ENCODE results near the gene ZMYM2.

Gene ZMYM2

GRCh38 chr13:20074966-20075365 is 116.4 kb downstream of the ZMYM2 start:
- intact Hi-C loops (cut with DNase I) = no loop called here
- no peak for DNase-seq

- intact Hi-C loops (cut with DNase I) = no loop called here
- DNase-seq = no peak
These were observed 118.6 kb downstream of the ZMYM2 start for GRCh38 chr13:20077086-20077485.

GRCh38 chr13:20080377-20081164 is 122.0 kb downstream of the ZMYM2 start:
- intact Hi-C loops (cut with DNase I) = no loop called here
- DNase-seq = no peak

GRCh38 chr13:20090349-20090748 is 131.8 kb downstream of the ZMYM2 start:
- intact Hi-C loops (cut with DNase I) = no loop called here
- no peak for DNase-seq

- intact Hi-C loops (cut with DNase I) = no loop called here
- no peak for DNase-seq
These were observed 135.4 kb downstream of the ZMYM2 start for GRCh38 chr13:20093951-20094350.

GRCh38 chr13:20099319-20099718 is 140.8 kb downstream of the ZMYM2 start:
- no peak for DNase-seq
- intact Hi-C loops (cut with DNase I) = no loop called here

GRCh38 chr13:20101467-20102316 is 143.2 kb downstream of the ZMYM2 start:
- DNase-seq = no peak
- intact Hi-C loops (cut with DNase I) = no loop called here

- intact Hi-C loops (cut with DNase I) = no loop called here
- DNase-seq = peak in 10 of 42 donors; percentile 20 to 63 (median 36)
These were observed 144.1 kb downstream of the ZMYM2 start for GRCh38 chr13:20102525-20103180.

GRCh38 chr13:20105161-20105689 is 146.7 kb downstream of the ZMYM2 start:
- no peak for DNase-seq
- intact Hi-C loops (cut with DNase I) = no loop called here

GRCh38 chr13:20106742-20107141 is 148.2 kb downstream of the ZMYM2 start:
- intact Hi-C loops (cut with DNase I) = no loop called here
- no peak for DNase-seq

GRCh38 chr13:20109037-20109436 is 150.5 kb downstream of the ZMYM2 start:
- intact Hi-C loops (cut with DNase I) = no loop called here
- peak in 1 of 42 donors; percentile 9 for DNase-seq

GRCh38 chr13:20114066-20114610 is 155.6 kb downstream of the ZMYM2 start:
- DNase-seq = no peak
- intact Hi-C loops (cut with DNase I) = no loop called here

- intact Hi-C loops (cut with DNase I) = no loop called here
- DNase-seq = no peak
These were observed 157.7 kb downstream of the ZMYM2 start for GRCh38 chr13:20116213-20116612.

- peak; percentile 18 to 79 (median 61) for DNase-seq
- intact Hi-C loops (cut with DNase I) = no loop called here
These were observed 160.0 kb downstream of the ZMYM2 start for GRCh38 chr13:20118268-20119140.

GRCh38 chr13:20119960-20120359 is 161.4 kb downstream of the ZMYM2 start:
- DNase-seq = peak in 1 of 42 donors; percentile 16
- intact Hi-C loops (cut with DNase I) = no loop called here

- intact Hi-C loops (cut with DNase I) = no loop called here
- peak in 1 of 42 donors; percentile 25 for DNase-seq
These were observed 162.6 kb downstream of the ZMYM2 start for GRCh38 chr13:20121159-20121525.

GRCh38 chr13:20124303-20124702 is 165.8 kb downstream of the ZMYM2 start:
- DNase-seq = no peak

GRCh38 chr13:20125129-20125782 is 166.7 kb downstream of the ZMYM2 start:
- peak in 6 of 42 donors; percentile 11 to 74 (median 41) for DNase-seq
- intact Hi-C loops (cut with DNase I) = loop anchor here (5.0 kb wide), 1 partner anchor 37 kb away; the partner anchor contains the start of gene GJA3

More at GRCh38 chr13:20124303-20124702, 165.8 kb downstream of the ZMYM2 start:
- intact Hi-C loops (cut with DNase I) = no loop called here
